Measurements from ENCODE around the gene ANKRD45.
"Not testable (repeated sequence)": the region's sequence is repeated elsewhere in the genome, so short reads cannot be mapped to it uniquely, and the experiment has no call there.

ANKRD45 gene

DNA sequence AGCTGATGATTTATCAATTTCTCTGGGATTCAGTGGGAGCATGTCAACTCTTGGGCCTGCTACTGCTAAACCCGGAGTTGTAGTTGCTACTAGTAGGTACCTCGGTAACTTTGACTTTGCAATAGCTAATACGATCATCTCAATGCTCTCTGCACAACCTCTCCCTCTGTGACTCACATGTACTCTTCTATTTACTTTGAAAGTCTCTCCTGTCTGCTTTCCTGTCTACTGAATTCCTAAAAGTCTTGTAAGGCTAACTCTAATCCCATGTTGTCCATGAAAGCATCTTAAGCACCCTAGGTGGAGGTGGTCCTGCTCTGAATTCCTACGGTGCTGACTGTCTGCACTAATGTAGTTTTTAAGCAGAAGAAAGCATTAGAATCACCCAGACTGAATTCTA lies 96.1 kb downstream of the ANKRD45 start:
- in situ Hi-C loops (cut with MboI; ENCODE audit: low sequenced_read_pairs) = no loop called here

DNA sequence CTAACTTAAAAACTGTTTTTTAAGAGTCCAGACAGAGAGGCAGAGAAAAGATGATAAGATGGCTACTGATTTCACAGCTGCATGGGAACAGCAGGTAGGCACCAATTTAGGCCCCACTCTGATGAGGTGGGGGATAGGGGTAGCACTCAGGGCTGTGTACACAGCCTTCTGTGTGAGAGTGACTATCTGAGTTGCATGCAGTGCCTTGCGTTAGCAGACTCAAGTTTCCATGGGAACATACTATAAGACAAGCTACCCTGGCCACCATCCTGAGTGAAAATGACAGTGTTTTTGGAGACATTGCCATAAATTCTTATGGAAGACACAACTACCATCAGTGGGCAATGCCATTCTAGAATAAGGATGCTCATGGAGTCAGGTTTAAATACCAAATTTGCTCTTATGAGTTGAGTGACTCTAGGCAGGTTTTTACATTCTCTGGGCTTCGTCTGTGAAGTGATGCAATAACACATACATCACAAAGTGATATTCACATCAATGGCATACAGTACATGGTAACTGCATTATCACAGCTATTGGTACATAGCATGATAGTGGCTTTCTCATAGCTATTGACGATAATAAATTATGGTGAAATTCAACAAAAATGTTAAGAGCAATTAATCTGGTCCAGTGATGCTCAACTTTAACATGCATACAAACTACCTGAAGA lies 97.3 kb downstream of the ANKRD45 start:
- in situ Hi-C loops (cut with MboI; ENCODE audit: low sequenced_read_pairs) = no loop called here

DNA sequence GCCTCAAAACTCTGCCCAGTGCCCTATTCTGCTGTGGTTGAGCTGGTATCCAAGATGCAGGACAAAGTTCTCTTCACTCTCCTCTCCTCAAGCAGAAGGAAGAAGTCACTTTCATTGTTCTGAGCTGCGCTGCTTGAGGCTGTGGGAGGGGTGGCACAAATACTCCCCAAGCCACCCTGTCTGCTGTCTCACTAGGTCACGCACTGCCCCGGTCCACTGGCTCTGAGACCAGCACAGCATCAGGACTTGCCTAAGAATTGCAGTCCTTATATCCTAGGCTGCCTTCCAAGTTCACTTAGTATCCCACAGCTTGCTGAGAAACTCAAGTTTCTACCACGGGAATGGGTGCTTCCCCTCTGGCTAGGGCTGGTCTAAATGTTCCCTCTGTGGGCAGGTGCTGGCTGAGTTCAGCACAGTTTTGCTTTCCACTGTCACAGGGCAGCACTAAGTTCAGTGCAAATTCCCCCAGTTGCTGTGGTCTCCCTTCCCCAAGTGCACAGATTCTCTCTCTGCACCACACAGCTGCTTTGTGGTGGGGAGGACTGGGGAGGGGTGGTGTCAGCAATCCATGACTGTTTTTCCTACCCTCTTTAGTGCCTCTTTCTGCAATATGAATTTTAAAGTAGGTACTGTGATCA lies 99.2 kb downstream of the ANKRD45 start:
- in situ Hi-C loops (cut with MboI; ENCODE audit: low sequenced_read_pairs) = no loop called here

DNA sequence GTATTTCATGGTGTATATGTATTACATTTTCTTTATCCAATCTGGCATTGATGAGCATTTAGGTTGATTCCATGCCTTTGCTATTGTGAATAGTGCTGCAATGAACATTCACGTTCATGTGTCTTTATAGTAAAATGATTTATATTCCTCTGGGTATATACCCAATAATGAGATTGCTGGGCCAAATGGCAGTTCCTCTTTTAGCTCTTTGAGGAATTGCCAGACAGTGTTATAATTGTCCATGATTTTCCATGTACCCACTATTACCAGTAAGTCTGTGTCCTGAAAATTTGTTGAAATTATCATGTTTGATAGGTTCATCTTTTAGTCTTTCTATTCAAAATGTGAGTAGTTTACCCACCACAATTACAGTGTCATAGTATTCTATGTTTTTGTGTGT lies 101.2 kb downstream of the ANKRD45 start:
- in situ Hi-C loops (cut with MboI; ENCODE audit: low sequenced_read_pairs) = no loop called here

- in situ Hi-C loops (cut with MboI; ENCODE audit: low sequenced_read_pairs) = not testable (repeated sequence)
Measured at GRCh38 chr1:173563846-173564245, 105.8 kb downstream of the ANKRD45 start.

GRCh38 chr1:173562813-173563212 lies 106.8 kb downstream of the ANKRD45 start:
- in situ Hi-C loops (cut with MboI; ENCODE audit: low sequenced_read_pairs) = no loop called here

DNA sequence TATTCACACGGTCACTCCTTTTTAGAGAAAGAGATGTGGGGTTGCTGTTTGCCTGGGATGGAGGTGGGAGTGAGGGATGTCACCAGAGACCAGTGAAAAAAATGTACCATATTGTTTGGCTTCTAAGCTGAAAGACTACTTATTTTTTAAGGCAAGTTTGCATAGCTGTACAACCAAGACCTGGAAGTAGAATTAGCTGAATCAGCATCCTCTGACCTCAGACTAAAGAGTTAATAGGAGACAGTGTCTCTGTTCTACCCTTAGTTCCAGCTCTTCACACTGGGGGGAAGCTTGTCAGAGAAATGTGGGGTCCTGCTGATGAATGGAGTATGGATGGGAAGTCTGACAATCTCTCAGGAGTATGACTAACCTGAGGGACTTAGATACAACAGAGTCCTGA lies 108.4 kb downstream of the ANKRD45 start:
- in situ Hi-C loops (cut with MboI; ENCODE audit: low sequenced_read_pairs) = no loop called here

DNA sequence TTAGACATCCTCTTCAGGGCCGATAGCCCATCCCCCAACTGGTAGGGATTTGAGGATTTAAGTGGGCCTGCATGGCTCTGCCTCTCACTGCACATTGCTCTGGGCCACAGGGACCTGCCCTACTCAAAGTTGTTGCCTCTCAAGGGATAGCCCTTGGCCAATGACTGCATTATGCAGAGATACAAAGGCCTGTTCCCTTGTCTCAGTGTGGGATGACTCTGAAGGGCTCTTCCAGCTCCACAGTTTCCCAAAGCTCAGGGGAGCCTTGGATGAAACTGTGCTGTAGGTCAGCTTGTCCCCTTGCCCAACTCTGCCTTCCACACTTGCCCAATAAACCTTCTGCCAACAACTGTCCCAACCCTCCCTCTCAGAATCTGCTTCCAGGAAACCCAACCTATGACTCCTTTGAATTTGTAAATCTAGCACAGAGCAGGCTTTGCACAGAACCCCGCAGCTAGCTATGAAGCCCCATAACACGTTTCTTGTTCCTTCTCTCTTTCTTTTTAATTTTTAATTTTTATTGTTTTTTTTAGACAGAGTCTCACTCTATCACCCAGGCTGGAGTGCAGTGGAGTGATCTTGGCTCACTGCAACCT lies 109.3 kb downstream of the ANKRD45 start:
- in situ Hi-C loops (cut with MboI; ENCODE audit: low sequenced_read_pairs) = no loop called here

All from HL-60/S4 treated with phorbol 12-myristate 13-acetate at 8.2 ng/mL for 4 days and 3 days (cell line).